Thymus (tissue), 11 donors: ENCODE data around the gene SECTM1. TPM values are rescaled to one million over a fixed set of nuclear protein-coding genes. Genes with fewer than 3 reads are reported as not detected.
A peak's percentile ranks its signal among the peaks of the same experiment; 100 is the strongest.

ENCODE experiments used
- DNase-seq, 9 donors: peaks; one replicate each; pipeline ENCODE4 v3.0.0-alpha.2; 2013; ENCODE audit warnings: low spot score in 9 of 9, low read depth in 6 of 9, missing footprints in 1 of 9
- H3K27ac ChIP-seq, 2 donors: one replicate each; pipeline ENCODE4 v1.5.1; 2013; ENCODE audit warnings: control low read depth in 1 of 2, low read depth in 1 of 2, low read length in 1 of 2, mild to moderate bottlenecking in 1 of 2, moderate library complexity in 1 of 2
- H3K27me3 ChIP-seq, 2 donors: one replicate each; pipeline ENCODE4 v1.5.1; 2013; ENCODE audit warnings: low read length in 1 of 2; ENCODE audit not compliant: control insufficient read depth in 2 of 2, insufficient read depth in 1 of 2
- H3K36me3 ChIP-seq, 2 donors: one replicate each; pipeline ENCODE4 v1.5.1; 2013; ENCODE audit warnings: low read length in 1 of 2, mild to moderate bottlenecking in 1 of 2, moderate library complexity in 1 of 2; ENCODE audit not compliant: control insufficient read depth in 2 of 2, insufficient read depth in 2 of 2
- H3K4me1 ChIP-seq, 2 donors: one replicate each; pipeline ENCODE4 v1.5.1; 2013; ENCODE audit warnings: low read length in 2 of 2; ENCODE audit not compliant: control insufficient read depth in 2 of 2, insufficient read depth in 2 of 2
- H3K4me3 ChIP-seq, 2 donors: one replicate each; pipeline ENCODE4 v1.5.1; 2013; ENCODE audit warnings: low read length in 2 of 2, control low read depth in 1 of 2, mild to moderate bottlenecking in 1 of 2
- H3K9me3 ChIP-seq, 2 donors: one replicate each; pipeline ENCODE4 v1.5.1; 2013; ENCODE audit warnings: low read length in 1 of 2, mild to moderate bottlenecking in 1 of 2; ENCODE audit not compliant: control insufficient read depth in 2 of 2, insufficient read depth in 1 of 2
- WGBS: extraction: QIAGEN DNeasy Blood & Tissue Kit; methylation state at CpG from one replicate; pipeline ENCODE4 v1.1.7; 2013; 5-methylcytosine and 5-hydroxymethylcytosine counted together
- polyA plus RNA-seq: library from polyadenylated mRNA; stranded (reverse); fragments of 200-250 nt; gene quantifications from one replicate; pipeline ENCODE4 v1.2.3, GENCODE V29; 2013
- total RNA-seq: library from RNA; stranded (reverse); fragments of 120-200 nt; gene quantifications from one replicate; pipeline ENCODE4 v1.2.4, GENCODE V29; 2013
- donor health status: healthy.

The SECTM1 gene
- total and polyA plus RNA-seq, 2 donors, result 7.5 to 11.7 TPM

DNA sequence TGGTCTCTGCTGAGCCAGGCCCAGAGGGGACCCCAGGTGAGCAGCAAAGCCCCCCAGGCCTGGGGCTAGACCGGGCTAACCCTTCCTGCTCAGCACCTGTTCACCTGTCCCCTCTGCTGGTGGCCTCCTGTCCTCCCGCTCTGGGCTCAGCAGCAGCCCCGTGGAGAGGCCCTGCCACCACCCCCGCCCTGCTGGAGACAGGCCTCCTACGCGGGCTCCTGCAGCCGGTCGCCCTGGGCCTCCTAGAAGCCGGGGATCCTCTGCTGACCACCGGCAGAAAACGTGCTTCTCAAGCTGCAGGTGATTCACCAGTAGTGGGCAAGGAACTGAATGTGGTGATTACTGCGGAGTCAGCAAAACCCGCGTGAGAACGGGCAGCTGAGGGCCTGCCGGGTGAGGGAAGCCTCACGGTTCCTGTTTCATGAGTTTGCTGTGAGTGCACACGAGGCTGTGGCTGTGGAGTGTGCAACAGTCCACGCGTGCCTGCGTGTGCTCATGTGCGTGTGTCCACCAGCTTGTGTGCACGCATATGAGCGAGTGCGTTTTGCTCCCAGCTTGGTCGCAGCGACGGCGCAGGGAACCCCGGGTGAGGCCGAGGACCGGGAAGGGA lies 792 bp downstream of the SECTM1 start:
- Histone ChIP-seq H3K9me3 (peaks cover 0 to 10% of the 10 kb centered on the region in 2 donors), H3K27ac (peak overlapping the region in 1 of 2 donors; percentile 1), H3K4me1 (peaks cover 23 to 56% of the 10 kb centered on the region in 2 donors), H3K36me3 (no peaks in the 10 kb centered on the region), H3K27me3 (peaks cover 28 to 54% of the 10 kb centered on the region in 2 donors), H3K4me3 (peak overlapping the region in 1 of 2 donors; percentile 47)
- WGBS, result 22% methylated on average over 32 of the region's 32 CpGs
- no peak for DNase-seq

GRCh38 chr17:82331345-82331939 lies 2.1 kb downstream of the SECTM1 start:
- no peak for DNase-seq
- Histone ChIP-seq H3K4me3 (no peak overlapping the region), H3K9me3 (peaks cover 0 to 10% of the 10 kb centered on the region in 2 donors), H3K4me1 (peaks cover 23 to 50% of the 10 kb centered on the region in 2 donors), H3K27me3 (peaks cover 28 to 54% of the 10 kb centered on the region in 2 donors), H3K36me3 (no peaks in the 10 kb centered on the region), H3K27ac (no peak overlapping the region)
- 95% methylated on average over 25 of the region's 25 CpGs for WGBS

GRCh38 chr17:82330322-82331239 lies 3.0 kb downstream of the SECTM1 start:
- Histone ChIP-seq H3K27ac (no peak overlapping the region), H3K9me3 (peaks cover 0 to 10% of the 10 kb centered on the region in 2 donors), H3K36me3 (no peaks in the 10 kb centered on the region), H3K27me3 (peaks cover 30 to 54% of the 10 kb centered on the region in 2 donors), H3K4me3 (no peak overlapping the region), H3K4me1 (peaks cover 23 to 44% of the 10 kb centered on the region in 2 donors)
- 55% methylated on average over 28 of the region's 28 CpGs for WGBS
- DNase-seq, result no peak

- no peak overlapping the region for H3K27ac ChIP-seq
- peaks cover 18 to 37% of the 10 kb centered on the region in 2 donors for H3K4me1 ChIP-seq
- peaks cover 30 to 52% of the 10 kb centered on the region in 2 donors for H3K27me3 ChIP-seq
- no peaks in the 10 kb centered on the region for H3K36me3 ChIP-seq
- no peak overlapping the region for H3K4me3 ChIP-seq
- H3K9me3 ChIP-seq, result peaks cover 0 to 10% of the 10 kb centered on the region in 2 donors
- no peak for DNase-seq
- WGBS, result 90% methylated on average over 19 of the region's 19 CpGs
These were observed 3.8 kb downstream of the SECTM1 start for GRCh38 chr17:82329683-82330321.

GRCh38 chr17:82328994-82329507 lies 4.5 kb downstream of the SECTM1 start:
- peaks cover 0 to 10% of the 10 kb centered on the region in 2 donors for H3K9me3 ChIP-seq
- peaks cover 26 to 44% of the 10 kb centered on the region in 2 donors for H3K27me3 ChIP-seq
- no peak overlapping the region for H3K4me3 ChIP-seq
- H3K36me3 ChIP-seq, result no peaks in the 10 kb centered on the region
- H3K4me1 ChIP-seq, result peaks cover 11 to 32% of the 10 kb centered on the region in 2 donors
- WGBS, result 93% methylated on average over 15 of the region's 15 CpGs
- no peak overlapping the region for H3K27ac ChIP-seq
- no peak for DNase-seq

DNA sequence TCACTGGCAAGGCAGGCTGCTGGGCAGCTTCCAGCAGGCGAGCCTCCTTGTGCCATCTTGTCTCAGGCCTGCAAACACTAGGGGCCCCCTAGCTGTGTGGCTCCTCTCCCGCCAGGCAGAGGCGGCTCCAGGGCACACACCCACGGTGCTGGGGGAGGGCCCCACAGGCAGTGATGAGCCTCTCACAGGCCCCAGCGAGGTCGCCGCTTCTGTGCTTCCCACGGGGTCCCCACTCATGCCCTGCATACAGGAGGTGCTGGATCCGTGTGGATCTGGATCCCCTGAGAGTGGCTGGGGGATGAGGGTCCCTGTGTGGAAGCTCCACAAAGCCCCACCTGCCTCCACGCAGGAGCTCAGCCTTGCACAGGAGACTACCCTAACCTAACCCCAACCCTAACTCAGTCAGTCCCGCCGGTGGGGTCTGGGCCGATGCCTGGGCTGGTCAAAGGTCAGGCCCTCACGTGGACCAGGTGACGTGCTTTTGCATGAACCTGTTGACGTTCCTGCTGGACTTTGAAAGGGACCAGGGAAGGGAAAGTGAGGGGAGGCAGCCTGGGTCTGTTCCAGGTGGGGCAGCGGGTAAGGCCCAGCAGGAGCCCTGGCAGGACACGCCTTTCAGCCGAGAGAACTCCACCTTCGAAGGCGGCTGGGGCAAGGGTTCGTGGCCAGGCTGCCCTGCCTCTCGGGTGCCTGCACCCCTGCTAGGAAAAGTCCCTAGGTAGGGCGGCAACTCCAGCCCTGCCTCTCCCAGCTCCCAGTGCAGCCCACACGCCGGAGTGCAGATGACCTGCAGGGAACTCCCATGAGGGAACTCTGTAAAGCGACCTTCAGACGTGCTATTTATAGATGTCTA lies 5.2 kb downstream of the SECTM1 start:
- H3K27ac ChIP-seq, result no peak overlapping the region
- H3K9me3 ChIP-seq, result peaks cover 0 to 5% of the 10 kb centered on the region in 2 donors
- WGBS, result 92% methylated on average over 28 of the region's 28 CpGs
- no peak overlapping the region for H3K4me3 ChIP-seq
- H3K4me1 ChIP-seq, result peaks cover 8 to 27% of the 10 kb centered on the region in 2 donors
- peaks cover 20 to 37% of the 10 kb centered on the region in 2 donors for H3K27me3 ChIP-seq
- H3K36me3 ChIP-seq, result no peaks in the 10 kb centered on the region
- DNase-seq, result no peak

GRCh38 chr17:82327757-82328140 lies 5.8 kb downstream of the SECTM1 start:
- DNase-seq, result no peak
- WGBS, result 94% methylated on average over 16 of the region's 16 CpGs
- Histone ChIP-seq H3K36me3 (no peaks in the 10 kb centered on the region), H3K4me1 (peaks cover 3 to 21% of the 10 kb centered on the region in 2 donors), H3K4me3 (no peak overlapping the region), H3K27ac (no peak overlapping the region), H3K9me3 (no peaks in the 10 kb centered on the region), H3K27me3 (peaks cover 15 to 31% of the 10 kb centered on the region in 2 donors)

DNA sequence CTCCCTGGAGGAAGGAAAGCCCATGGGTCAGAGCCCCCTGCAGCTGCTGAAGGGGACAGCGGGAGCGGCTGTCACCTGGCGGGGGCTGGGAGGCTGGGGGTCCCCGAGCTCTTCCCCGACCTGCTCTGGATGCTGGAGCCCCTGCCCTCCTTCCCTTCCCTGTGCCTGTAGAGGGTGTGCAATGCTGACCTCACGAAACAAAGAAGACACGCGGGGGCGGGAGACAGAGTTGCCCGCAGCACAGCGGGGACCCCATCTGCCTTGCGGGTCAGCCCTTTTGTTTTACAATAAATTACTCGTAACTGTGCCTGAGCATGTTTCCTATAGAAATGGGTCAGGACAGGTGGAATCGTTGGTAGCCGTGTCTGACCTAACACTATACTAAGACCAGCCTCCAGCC lies 6.3 kb downstream of the SECTM1 start:
- Histone ChIP-seq H3K27ac (no peak overlapping the region), H3K27me3 (peaks cover 10 to 27% of the 10 kb centered on the region in 2 donors), H3K4me1 (peaks cover 3 to 16% of the 10 kb centered on the region in 2 donors), H3K36me3 (no peaks in the 10 kb centered on the region), H3K9me3 (no peaks in the 10 kb centered on the region), H3K4me3 (no peak overlapping the region)
- 95% methylated on average over 15 of the region's 15 CpGs for WGBS
- DNase-seq, result no peak
